ENCODE measurements around the gene TCEANC.

The TCEANC gene

GRCh38 chrX:13692771-13693231, 39.9 kb downstream of the TCEANC start:
- no peak for DNase-seq (ENCODE audit: low read depth)

GRCh38 chrX:13693341-13693961, 40.5 kb downstream of the TCEANC start:
- DNase-seq (ENCODE audit: low read depth), result peak; percentile 20

- peak; percentile 37 for DNase-seq (ENCODE audit: low read depth)
These were observed 41.4 kb downstream of the TCEANC start for GRCh38 chrX:13694359-13694758.

- DNase-seq (ENCODE audit: low read depth), result no peak
These were observed 42.0 kb downstream of the TCEANC start for GRCh38 chrX:13694983-13695382.

- no peak for DNase-seq (ENCODE audit: low read depth)
These were observed 42.7 kb downstream of the TCEANC start for GRCh38 chrX:13695601-13696115.

- DNase-seq (ENCODE audit: low read depth), result no peak
These were observed 44.5 kb downstream of the TCEANC start for GRCh38 chrX:13697455-13697854.

- no peak for DNase-seq (ENCODE audit: low read depth)
These were observed 45.0 kb downstream of the TCEANC start for GRCh38 chrX:13697976-13698375.

GRCh38 chrX:13698432-13698831, 45.5 kb downstream of the TCEANC start:
- no peak for DNase-seq (ENCODE audit: low read depth)

GRCh38 chrX:13699183-13699826, 46.4 kb downstream of the TCEANC start:
- DNase-seq (ENCODE audit: low read depth), result no peak

- DNase-seq (ENCODE audit: low read depth), result no peak
These were observed 47.4 kb downstream of the TCEANC start for GRCh38 chrX:13700380-13700779.

- no peak for DNase-seq (ENCODE audit: low read depth)
These were observed 49.3 kb downstream of the TCEANC start for GRCh38 chrX:13702111-13702789.

- DNase-seq (ENCODE audit: low read depth), result no peak
These were observed 50.2 kb downstream of the TCEANC start for GRCh38 chrX:13703135-13703534.

GRCh38 chrX:13703589-13703988, 50.6 kb downstream of the TCEANC start:
- no peak for DNase-seq (ENCODE audit: low read depth)

- DNase-seq (ENCODE audit: low read depth), result no peak
These were observed 58.2 kb downstream of the TCEANC start for GRCh38 chrX:13711141-13711540.
